DND-41 (cell line): ENCODE data around the gene ALAS1.

Experiments used
- CTCF ChIP-seq: IDR thresholded peaks from 2 replicates; pipeline ENCODE4 v1.5.1; 2012; ENCODE audit warnings: borderline replicate concordance, low read length, moderate library complexity, mild to moderate bottlenecking; ENCODE audit not compliant: poor library complexity, severe bottlenecking; ENCODE audit errors: extremely low read depth
- EZH2 ChIP-seq: IDR thresholded peaks from 3 replicates; pipeline ENCODE4 v1.6.1; 2012; ENCODE audit warnings: borderline replicate concordance, low read depth, mild to moderate bottlenecking, moderate library complexity, low read length, inconsistent platforms; ENCODE audit not compliant: severe bottlenecking

DNA sequence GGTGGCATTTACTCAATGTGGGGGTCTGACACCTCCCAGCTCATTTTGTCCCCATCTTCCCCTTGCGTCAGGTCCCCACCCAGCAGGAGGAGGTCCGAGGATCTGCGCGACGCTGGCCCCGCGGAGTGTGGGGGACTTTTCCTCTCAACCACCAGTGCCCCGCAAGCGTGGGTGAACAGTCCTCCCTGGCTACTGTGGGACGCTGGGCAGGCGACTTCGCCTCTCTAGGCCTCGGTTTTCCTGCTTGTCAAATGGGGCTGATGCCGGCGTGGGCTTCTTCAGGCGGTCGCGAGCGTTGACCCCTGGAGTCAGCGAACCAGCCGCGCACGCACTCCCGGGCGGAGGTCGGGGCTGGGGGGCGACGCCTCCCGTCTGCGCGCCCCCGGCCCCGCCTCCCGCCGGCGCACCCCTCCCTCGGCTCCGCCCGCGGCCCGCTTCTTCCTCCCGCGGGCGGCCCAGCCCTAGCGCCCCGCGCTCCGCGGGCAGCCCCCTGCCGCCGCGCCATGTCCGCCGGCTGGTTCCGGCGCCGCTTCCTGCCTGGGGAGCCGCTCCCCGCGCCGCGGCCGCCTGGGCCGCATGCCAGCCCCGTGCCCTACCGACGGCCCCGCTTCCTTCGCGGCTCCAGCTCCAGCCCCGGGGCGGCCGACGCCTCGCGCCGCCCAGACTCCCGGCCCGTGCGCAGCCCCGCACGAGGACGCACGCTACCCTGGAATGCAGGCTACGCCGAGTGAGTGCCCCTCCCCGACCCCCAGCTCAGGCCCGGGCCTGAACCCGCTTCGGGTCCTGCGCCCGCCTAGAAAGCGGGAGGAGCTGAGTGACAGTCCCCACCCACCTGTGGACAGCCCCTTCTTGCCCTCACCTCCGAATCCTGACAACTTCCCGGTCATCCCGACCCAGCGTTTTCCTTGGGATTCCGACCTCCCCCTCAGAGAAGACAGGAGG, 47.6 kb downstream of the ALAS1 start, which contains the start of gene PPM1M:
- no peak for TF ChIP-seq CTCF
- no peak for TF ChIP-seq EZH2
